ENCODE data around the gene CYSRT1. TPM values are rescaled to one million over a fixed set of nuclear protein-coding genes. Genes with fewer than 3 reads are reported as not detected.

CYSRT1 gene
- total and polyA plus RNA-seq, 2 donors (not counting 3 experiments of a cell fraction or from before 2014, with no cell fraction given), result 0.44 to 1.1 TPM

DNA sequence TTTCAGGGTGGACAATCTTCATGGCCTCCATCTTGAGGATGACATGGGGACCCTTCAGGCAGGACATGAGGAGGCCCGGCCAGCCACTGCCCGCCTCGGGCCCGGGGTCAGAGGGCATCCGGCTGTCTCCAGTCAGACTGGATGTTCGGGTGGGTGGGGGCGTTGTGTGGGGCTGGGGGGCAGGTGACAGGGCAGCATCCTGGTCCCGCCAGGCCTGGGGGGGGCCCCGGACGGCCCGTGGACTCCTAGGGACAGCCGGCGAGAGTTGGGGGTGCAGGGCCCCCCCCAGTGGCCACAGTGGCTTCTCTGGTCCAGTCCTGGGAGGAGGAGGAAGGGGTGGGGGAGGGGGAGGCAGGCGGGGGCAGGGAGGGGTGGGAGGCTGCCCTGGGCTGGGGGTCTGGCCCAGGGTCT lies 3.9 kb upstream of the CYSRT1 start:
- no peaks in the 10 kb centered on the region for H3K27me3 ChIP-seq (ENCODE audit: control insufficient read depth in 2 of 2, insufficient read depth in 2 of 2, low read length in 2 of 2)
- dilution Hi-C loops (cut with MboI; ENCODE audit: extremely low pct_ligation_motif_present, low sequenced_read_pairs) (no loop called here), intact Hi-C loops (cut with micrococcal nuclease) (no loop called here)
- TF ChIP-seq POLR2AphosphoS5 (IDR thresholded peaks at IDR 0.05; ENCODE audit: insufficient read depth, low read depth, low read length), result no peak
- TF ChIP-seq FOS (IDR thresholded peaks at IDR 0.05; ENCODE audit: borderline replicate concordance, insufficient read depth, low read length), result no peak
- TF ChIP-seq GATA2 (IDR thresholded peaks at IDR 0.05; ENCODE audit: insufficient read depth, insufficient read length, low read depth, low read length), result no peak
- TF ChIP-seq, protein P1, sequence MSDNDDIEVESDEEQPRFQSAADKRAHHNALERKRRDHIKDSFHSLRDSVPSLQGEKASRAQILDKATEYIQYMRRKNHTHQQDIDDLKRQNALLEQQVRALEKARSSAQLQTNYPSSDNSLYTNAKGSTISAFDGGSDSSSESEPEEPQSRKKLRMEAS (IDR thresholded peaks at IDR 0.05; ENCODE audit: insufficient read depth, insufficient read length), result no peak
- no peak for TF ChIP-seq MYC (IDR thresholded peaks at IDR 0.05; ENCODE audit: low read depth, low read length)
- TF ChIP-seq JUN (IDR thresholded peaks at IDR 0.05; ENCODE audit: borderline replicate concordance, insufficient read depth, insufficient read length, low read depth), result no peak
- TF ChIP-seq POLR2A (IDR thresholded peaks at IDR 0.05; ENCODE audit: low read depth, low read length), result no peak
- TF ChIP-seq, protein P2, sequence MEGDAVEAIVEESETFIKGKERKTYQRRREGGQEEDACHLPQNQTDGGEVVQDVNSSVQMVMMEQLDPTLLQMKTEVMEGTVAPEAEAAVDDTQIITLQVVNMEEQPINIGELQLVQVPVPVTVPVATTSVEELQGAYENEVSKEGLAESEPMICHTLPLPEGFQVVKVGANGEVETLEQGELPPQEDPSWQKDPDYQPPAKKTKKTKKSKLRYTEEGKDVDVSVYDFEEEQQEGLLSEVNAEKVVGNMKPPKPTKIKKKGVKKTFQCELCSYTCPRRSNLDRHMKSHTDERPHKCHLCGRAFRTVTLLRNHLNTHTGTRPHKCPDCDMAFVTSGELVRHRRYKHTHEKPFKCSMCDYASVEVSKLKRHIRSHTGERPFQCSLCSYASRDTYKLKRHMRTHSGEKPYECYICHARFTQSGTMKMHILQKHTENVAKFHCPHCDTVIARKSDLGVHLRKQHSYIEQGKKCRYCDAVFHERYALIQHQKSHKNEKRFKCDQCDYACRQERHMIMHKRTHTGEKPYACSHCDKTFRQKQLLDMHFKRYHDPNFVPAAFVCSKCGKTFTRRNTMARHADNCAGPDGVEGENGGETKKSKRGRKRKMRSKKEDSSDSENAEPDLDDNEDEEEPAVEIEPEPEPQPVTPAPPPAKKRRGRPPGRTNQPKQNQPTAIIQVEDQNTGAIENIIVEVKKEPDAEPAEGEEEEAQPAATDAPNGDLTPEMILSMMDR (IDR thresholded peaks at IDR 0.05; ENCODE audit: extremely low read depth in 1 of 2, insufficient read depth in 1 of 2, low read depth in 1 of 2, low read length in 2 of 2), result no peak
- no peak for TF ChIP-seq EZH2 (IDR thresholded peaks at IDR 0.05; ENCODE audit: borderline replicate concordance, low read depth, low read length, severe bottlenecking)
- ChIA-PET POLR2A (interaction anchor here (0.5 kb wide), 1 partner anchor 75 kb away, joined by 5 read pairs; no protein-coding TSS in a partner anchor), CTCF (no interaction called here)
- H3K79me2 ChIP-seq (ENCODE audit: control insufficient read depth, insufficient read depth, low read length), result no peaks in the 10 kb centered on the region
- DNase-seq (ENCODE audit: low read depth, low spot score) (no peak), FAIRE-seq (no peak)
- H3K27ac ChIP-seq (ENCODE audit: insufficient read depth, low read depth, low read length), result no peak overlapping the region
- BruUV-seq (replicated peaks), result no TSS peak
- H3K9ac ChIP-seq (replicated peaks; ENCODE audit: extremely low read depth, insufficient read depth, low read length), result no peak overlapping the region
- H3K9me3 ChIP-seq (replicated peaks; ENCODE audit: control insufficient read depth, insufficient read depth, low read length), result no peaks in the 10 kb centered on the region
- H3K4me3 ChIP-seq (replicated peaks in 1 of 3; ENCODE audit: insufficient read depth in 1 of 3, low read depth in 1 of 3, low read length in 3 of 3), result no peak overlapping the region
- no peak overlapping the region for H2AFZ ChIP-seq (ENCODE audit: low read depth, low read length)
- H3K36me3 ChIP-seq (ENCODE audit: control insufficient read depth in 2 of 2, extremely low read depth in 1 of 2, insufficient read depth in 2 of 2, low read length in 2 of 2), result peaks cover 0 to 2% of the 10 kb centered on the region in 2 experiments
- H4K20me1 ChIP-seq (replicated peaks; ENCODE audit: control insufficient read depth, extremely low read depth, insufficient read depth, low read length), result no peaks in the 10 kb centered on the region
- peaks cover 18% of the 10 kb centered on the region for H3K4me1 ChIP-seq (ENCODE audit: control insufficient read depth, extremely low read depth, insufficient read depth, low read length)
- H3K4me2 ChIP-seq (ENCODE audit: insufficient read depth, low read length), result no peak overlapping the region
- no peaks in the 10 kb centered on the region for H3K9me1 ChIP-seq (replicated peaks; ENCODE audit: control insufficient read depth, extremely low read depth, insufficient read depth, low read length)
